ENCODE measurements around the gene MAP7D2. TPM values are rescaled to one million over a fixed set of nuclear protein-coding genes. Genes with fewer than 3 reads are reported as not detected.

The MAP7D2 gene
- total and polyA plus RNA-seq, 2 of the 4 experiments (the other 2 are of a cell fraction) = 0.18 to 0.19 TPM

DNA sequence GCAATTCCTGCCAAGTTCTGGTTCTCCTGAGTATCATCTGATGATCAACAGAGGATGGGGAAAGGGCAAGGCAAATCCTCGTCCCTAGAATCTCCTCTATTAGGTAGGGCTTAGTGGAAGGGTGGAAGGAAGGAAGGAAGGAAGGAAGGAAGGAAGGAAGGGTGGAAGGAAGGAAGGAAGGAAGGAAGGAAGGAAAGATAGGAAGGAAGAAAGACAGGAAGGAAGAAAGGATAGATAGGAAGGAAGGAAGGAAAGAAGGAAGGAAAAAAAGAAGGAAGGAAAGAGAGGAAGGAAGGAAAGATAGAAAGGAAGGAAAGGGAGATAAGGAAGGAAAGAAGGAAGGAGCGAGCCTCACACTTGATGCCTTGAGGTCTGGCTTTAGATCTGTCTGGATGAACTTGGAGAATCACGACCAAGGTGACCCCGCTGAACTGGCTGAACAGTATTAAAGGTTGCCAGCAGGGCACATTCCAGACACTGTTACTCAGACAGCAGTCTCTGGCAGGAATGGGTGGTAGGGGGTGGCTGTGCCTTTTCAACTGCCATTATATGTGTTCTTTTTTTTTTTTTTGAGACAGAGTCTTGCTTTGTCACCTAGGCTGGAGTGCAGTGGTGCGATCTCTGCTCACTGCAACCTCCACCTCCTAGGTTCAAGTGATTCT is 57.1 kb downstream of the MAP7D2 start:
- Histone ChIP-seq H3K14ac (replicated peaks; ENCODE audit: low read depth, low read length) (no peak overlapping the region), H2AK9ac (replicated peaks; ENCODE audit: low read depth, low read length, poor library complexity) (no peak overlapping the region), H2BK5ac (ENCODE audit: low read depth, low read length, poor library complexity, severe bottlenecking) (no peak overlapping the region), H3K23ac (ENCODE audit: low read depth, low read length) (no peak overlapping the region), H3K9me3 (ENCODE audit: control insufficient read depth, insufficient read depth, low read length) (no peaks in the 10 kb centered on the region), H3K4me3 (ENCODE audit: insufficient read depth, low read depth, low read length) (no peak overlapping the region), H2BK15ac (ENCODE audit: low read depth, low read length) (no peak overlapping the region), H4K91ac (ENCODE audit: insufficient read depth, low read depth, low read length) (no peak overlapping the region), H3K56ac (ENCODE audit: extremely low read depth, insufficient read depth, low read length) (no peak overlapping the region), H3K4me1 (ENCODE audit: control insufficient read depth, insufficient read depth, low read length) (peaks cover 2% of the 10 kb centered on the region; the same call in 1 of the 2 replicates), H2AFZ (replicated peaks; ENCODE audit: low read length, poor library complexity) (no peak overlapping the region), H2BK120ac (ENCODE audit: low read depth, low read length) (no peak overlapping the region), H3K27ac (ENCODE audit: insufficient read depth, low read length) (no peak overlapping the region), H4K20me1 (ENCODE audit: insufficient read depth, low read length) (no peaks in the 10 kb centered on the region), H4K5ac (ENCODE audit: low read depth, low read length) (no peak overlapping the region), H3K9ac (ENCODE audit: low read depth, low read length) (no peak overlapping the region), H3K9me1 (ENCODE audit: insufficient read depth, low read length) (peaks cover 3% of the 10 kb centered on the region; the same call in 1 of the 2 replicates), H3K4ac (ENCODE audit: low read depth, low read length) (no peak overlapping the region), H3K36me3 (ENCODE audit: control insufficient read depth, insufficient read depth, low read length) (no peaks in the 10 kb centered on the region), H2AK5ac (ENCODE audit: low read depth, low read length) (no peak overlapping the region), H3K27me3 (ENCODE audit: control insufficient read depth, insufficient read depth, low read length) (peaks cover 15% of the 10 kb centered on the region), H3K79me1 (ENCODE audit: low read depth in 1 of 2, low read length in 2 of 2) (no peaks in the 10 kb centered on the region), H3K4me2 (ENCODE audit: low read depth, low read length) (no peak overlapping the region), H3K18ac (ENCODE audit: low read depth, low read length) (no peak overlapping the region), H2BK20ac (ENCODE audit: low read depth, low read length) (no peak overlapping the region), H4K8ac (ENCODE audit: low read depth in 2 of 2, low read length in 2 of 2) (no peak overlapping the region)
- dilution Hi-C loops (cut with HindIII; ENCODE audit: low sequenced_read_pairs, unreplicated experiment) = no loop called here
- ChIA-PET CTCF (interaction anchor here (0.9 kb wide), 1 partner anchor 10 kb away, joined by 3 read pairs; no protein-coding TSS in a partner anchor), POLR2A (ENCODE audit: unreplicated experiment) (no interaction called here)
- no TSS peak for BruUV-seq (replicated peaks)
- in situ Hi-C loops (cut with MboI; ENCODE audit: low sequenced_read_pairs) = loop anchor here (25.0 kb wide), 1 partner anchor 672 kb away; no protein-coding TSS in a partner anchor
- ATAC-seq (ENCODE audit: low read depth) (no peak), DNase-seq (no peak)
- TF ChIP-seq RFX5 (IDR thresholded peaks at IDR 0.05; ENCODE audit: low read depth, low read length) = no peak
- WGBS, 2 experiments (ENCODE audit: extremely low coverage in 2 of 2, insufficient read length in 1 of 2) = 67% methylated on average over 3 of the region's 5 CpGs; no CpG with 5 or more reads in 1 of the 2 experiments
- intact Hi-C loops (cut with micrococcal nuclease) = loop anchor here (10.0 kb wide), 2 partner anchors 325 to 685 kb away; no protein-coding TSS in a partner anchor

All from IMR-90 (cell line).